GM19463 (cell line): ENCODE measurements around the gene NAV2.
A peak's percentile ranks its signal among the peaks of the same experiment; 100 is the strongest.

ENCODE experiments used
- ATAC-seq: cut with Tn5 transposase; IDR thresholded peaks from one replicate; pipeline ENCODE4 v1.9.1; 2021; ENCODE audit warnings: mild to moderate bottlenecking, moderate library complexity; ENCODE audit not compliant: unreplicated experiment

Gene NAV2

GRCh38 chr11:19686234-19686633, 26.4 kb upstream of the NAV2 start:
- ATAC-seq, result no peak

GRCh38 chr11:19687392-19687791, 25.2 kb upstream of the NAV2 start:
- no peak for ATAC-seq

DNA sequence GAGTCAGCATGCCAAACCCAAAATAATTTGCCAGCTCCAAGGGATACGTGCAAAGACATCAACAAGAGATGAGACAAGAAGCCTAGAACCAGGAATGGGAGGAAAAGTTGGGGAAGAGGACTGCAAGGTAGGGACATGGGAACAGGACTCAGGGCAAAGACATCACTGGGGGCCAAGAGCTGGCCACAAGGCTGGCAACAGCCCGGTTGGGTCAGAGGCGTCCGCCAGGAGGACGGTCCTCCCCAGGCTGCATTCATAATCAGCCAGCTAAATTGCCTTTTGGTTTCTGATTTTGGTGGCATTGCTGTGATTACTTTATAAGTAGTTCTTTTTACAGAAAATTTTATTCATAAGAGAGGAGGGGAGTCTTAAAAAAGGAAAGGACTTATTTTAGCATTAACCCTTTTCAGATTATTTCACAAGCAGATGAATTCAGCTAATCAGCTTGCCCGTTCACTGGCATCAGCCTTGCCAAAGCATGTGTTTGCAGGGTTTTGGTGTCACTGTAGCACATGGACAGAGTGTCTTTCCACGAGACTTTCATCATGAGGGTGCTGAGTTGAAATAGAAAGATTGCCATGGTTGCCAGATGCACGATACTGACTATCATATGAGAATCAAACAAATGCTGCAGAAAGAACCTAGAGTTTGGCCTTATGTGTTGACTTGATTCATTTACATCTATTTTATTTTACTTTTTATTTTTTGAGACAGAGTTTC, 23.2 kb upstream of the NAV2 start:
- no peak for ATAC-seq

DNA sequence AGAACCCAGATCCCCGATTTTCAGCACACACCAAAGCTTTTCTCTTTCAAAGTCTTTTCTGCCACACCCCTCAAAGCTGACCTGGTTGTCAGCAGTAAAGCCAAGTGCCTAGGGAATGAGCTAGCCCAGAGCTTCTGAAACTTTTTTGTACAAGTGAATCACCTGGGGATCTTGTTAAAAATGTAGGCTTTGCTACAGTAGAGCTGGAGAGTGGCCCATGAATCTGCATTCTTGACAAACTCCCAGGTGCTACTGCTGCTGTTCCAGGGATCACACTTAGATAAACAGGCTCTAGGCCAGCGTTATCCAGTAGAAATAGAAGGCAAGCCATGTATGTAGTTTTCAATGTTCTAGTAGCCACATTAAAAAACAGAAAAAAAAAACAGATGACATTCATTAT, 21.8 kb upstream of the NAV2 start:
- no peak for ATAC-seq

DNA sequence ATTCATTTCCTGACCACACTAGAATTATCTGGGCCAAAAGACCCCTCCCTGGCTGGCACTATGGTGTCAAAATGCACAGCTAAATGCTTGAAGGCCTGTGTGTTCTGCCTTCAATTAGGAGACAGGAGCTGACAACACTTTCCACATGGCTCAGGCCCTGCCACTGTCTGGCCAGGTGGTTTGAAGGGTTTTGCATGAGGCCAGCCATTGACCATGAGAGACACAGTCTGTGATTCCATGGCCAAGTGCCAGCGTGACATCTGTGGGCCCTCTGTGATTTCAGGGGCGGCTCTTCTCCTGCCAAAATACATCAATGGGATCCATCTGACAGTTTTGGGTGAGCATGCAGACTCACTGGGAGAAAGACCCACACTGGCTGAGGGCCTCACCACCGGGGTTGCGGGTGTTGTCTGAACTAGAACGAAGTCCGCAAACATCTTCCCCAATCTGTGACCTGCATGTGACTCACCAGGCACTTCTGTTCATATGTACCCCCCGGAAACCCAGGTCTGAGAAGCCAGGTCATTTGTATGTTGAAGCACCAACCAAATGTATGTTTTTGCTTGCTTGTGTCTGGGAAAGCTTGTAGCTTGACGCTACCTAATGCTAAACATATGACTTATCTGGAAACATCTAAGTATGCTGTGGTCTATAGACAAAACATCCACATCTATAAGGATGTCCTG, 20.7 kb upstream of the NAV2 start:
- no peak for ATAC-seq

- no peak for ATAC-seq
Observed at GRCh38 chr11:19693146-19693545, 19.5 kb upstream of the NAV2 start.

- ATAC-seq, result no peak
Observed at GRCh38 chr11:19694796-19695345, 17.8 kb upstream of the NAV2 start.

GRCh38 chr11:19696073-19696472, 16.6 kb upstream of the NAV2 start:
- no peak for ATAC-seq

GRCh38 chr11:19696904-19697303, 15.7 kb upstream of the NAV2 start:
- no peak for ATAC-seq

- ATAC-seq, result no peak
Observed at GRCh38 chr11:19697721-19698121, 14.9 kb upstream of the NAV2 start.

DNA sequence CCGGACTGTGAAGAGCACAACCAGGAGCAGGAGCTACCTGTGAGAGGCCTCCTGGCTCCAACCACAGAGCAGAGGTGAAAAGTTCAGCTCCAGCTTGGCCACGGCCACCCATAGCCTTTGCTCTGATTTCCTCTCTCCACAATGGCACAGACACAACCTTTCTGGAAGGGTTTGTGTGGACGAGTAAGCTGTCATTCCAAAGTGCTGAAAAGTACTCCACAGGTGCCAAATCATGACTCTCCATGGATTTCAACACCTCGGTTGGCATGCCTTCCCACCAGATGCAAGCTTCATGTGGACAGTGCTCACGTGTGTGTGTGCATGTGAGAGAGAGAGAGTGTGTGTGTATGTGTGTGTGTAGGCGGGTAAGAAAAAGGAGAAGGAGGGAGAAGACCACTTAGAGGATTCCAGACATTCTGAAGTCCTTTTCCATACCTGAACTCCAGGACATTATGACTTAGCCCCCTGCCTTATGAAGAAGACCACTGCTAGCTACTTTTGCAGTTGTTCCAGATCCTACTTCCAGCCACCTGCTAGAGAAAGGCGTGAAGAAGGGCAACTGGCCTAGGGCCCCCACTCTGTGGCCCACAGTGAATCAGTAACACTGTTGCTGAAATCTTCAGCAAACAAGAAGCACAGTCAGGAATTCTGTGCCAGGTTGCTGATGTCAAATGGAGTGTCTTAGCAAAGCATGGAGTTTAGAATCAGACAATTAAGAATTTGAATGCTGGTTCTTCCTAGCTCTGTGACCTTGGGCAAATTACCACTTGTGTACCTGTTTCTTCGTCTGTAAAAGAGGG, 13.9 kb upstream of the NAV2 start:
- no peak for ATAC-seq

GRCh38 chr11:19701421-19701820, 11.2 kb upstream of the NAV2 start:
- no peak for ATAC-seq

- ATAC-seq, result no peak
Observed at GRCh38 chr11:19702620-19703019, 10.0 kb upstream of the NAV2 start.

- no peak for ATAC-seq
Observed at GRCh38 chr11:19703211-19703610, 9.4 kb upstream of the NAV2 start.

DNA sequence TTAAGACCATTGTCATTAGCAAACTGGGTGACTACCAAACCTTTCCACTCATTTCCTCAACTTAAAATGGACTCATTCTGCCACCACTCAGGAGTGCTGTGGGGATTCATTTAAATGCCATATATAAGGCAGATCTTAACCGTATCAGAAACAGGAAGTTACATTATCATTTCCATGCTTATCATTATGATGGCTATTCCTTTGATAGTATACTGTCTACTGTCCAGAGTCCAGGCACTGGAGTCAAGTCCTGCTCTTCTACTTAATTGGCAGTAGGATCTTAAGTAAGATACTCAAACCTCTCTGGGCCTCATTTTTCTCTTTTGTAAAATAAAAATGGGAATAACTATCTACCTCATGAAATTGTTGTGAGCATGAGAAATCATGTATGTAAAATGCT, 8.4 kb upstream of the NAV2 start:
- ATAC-seq, result no peak

- ATAC-seq, result no peak
Observed at GRCh38 chr11:19705936-19706335, 6.7 kb upstream of the NAV2 start.

- no peak for ATAC-seq
Observed at GRCh38 chr11:19711911-19712280, 741 bp upstream of the NAV2 start.

DNA sequence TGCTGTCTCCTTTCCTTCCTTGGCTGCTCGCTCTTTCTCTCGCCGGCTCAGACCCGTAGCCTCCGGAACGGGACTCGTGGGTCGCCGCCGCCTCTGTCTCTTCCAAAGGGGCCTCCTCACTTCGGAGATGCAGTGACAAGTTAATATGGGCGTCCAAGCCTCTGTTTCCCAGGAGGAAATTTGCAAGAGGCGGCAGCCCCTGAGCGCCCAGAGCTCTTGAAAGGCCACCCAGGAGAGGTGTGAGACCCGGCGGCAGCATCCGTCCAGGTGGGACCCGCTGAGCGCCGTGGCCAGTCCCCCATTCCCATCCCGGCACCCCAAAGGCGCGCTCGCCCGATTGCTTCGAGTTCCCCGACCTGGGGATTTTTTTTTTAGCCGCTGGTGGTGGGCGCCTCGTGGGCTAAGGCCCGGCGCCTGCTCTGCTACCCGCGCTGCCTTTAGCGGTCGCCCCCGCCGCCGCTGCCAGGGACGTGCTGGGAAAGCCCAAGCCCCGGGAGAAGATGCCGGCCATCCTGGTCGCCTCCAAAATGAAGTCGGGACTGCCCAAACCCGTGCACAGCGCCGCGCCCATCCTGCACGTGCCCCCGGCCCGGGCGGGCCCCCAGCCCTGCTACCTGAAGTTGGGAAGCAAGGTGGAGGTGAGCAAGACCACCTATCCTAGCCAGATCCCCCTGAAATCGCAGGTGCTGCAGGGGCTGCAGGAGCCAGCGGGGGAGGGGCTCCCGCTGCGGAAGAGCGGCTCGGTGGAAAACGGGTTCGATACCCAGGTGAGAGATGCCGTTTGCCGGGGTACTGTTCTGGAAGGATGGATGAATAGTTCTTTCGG, 772 bp downstream of the NAV2 start:
- peak; percentile 10 for ATAC-seq

- ATAC-seq, result no peak
Observed at GRCh38 chr11:19714022-19714386, 1.4 kb downstream of the NAV2 start.

GRCh38 chr11:19714387-19715363, 2.0 kb downstream of the NAV2 start:
- no peak for ATAC-seq
